Vagina (tissue), 2 donors: ENCODE measurements around the gene NUS1.
"Not testable (repeated sequence)": the region's sequence is repeated elsewhere in the genome, so short reads cannot be mapped to it uniquely, and the experiment has no call there.

Source experiments
- POLR2A ChIP-seq, 2 donors: fragments of 450-650 bp; IDR thresholded peaks; one replicate each; pipeline ENCODE4 v1.6.1; 2017; ENCODE audit warnings: antibody characterized with exemption in 2 of 2, mild to moderate bottlenecking in 2 of 2, moderate library complexity in 2 of 2
- TF ChIP-seq, protein P1 (sequence below), 3 experiments: fragments of 450-650 bp in 2 of 3; fragments of 200-600 bp in 1 of 3; sonication (generic) in 1 of 3; IDR thresholded peaks; one replicate each; pipeline ENCODE4 v1.5.1; 2017 to 2019; ENCODE audit warnings: antibody characterized with exemption in 3 of 3, mild to moderate bottlenecking in 2 of 3, moderate library complexity in 2 of 3

DNA sequence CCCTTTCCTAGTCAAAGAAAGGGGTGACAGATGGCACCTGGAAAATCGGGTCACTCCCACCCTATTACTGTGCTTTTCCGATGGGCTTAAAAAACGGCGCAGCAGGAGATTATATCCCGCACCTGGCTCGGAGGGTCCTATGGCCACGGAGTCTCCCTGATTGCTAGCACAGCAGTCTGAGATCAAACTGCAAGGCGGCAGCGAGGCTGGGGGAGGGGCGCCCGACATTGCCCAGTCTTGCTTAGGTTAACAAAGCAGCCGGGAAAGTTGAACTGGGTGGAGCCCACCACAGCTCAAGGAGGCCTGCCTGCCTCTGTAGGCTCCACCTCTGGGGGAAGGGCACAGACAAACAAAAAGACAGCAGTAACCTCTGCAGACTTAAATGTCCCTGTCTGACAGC, 46.3 kb downstream of the NUS1 start:
- TF ChIP-seq POLR2A (IDR thresholded peaks at IDR 0.05): not testable (repeated sequence)
- TF ChIP-seq, protein P1, sequence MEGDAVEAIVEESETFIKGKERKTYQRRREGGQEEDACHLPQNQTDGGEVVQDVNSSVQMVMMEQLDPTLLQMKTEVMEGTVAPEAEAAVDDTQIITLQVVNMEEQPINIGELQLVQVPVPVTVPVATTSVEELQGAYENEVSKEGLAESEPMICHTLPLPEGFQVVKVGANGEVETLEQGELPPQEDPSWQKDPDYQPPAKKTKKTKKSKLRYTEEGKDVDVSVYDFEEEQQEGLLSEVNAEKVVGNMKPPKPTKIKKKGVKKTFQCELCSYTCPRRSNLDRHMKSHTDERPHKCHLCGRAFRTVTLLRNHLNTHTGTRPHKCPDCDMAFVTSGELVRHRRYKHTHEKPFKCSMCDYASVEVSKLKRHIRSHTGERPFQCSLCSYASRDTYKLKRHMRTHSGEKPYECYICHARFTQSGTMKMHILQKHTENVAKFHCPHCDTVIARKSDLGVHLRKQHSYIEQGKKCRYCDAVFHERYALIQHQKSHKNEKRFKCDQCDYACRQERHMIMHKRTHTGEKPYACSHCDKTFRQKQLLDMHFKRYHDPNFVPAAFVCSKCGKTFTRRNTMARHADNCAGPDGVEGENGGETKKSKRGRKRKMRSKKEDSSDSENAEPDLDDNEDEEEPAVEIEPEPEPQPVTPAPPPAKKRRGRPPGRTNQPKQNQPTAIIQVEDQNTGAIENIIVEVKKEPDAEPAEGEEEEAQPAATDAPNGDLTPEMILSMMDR (IDR thresholded peaks at IDR 0.05): not testable (repeated sequence)
